ENCODE measurements around the gene RPS10. TPM values are rescaled to one million over a fixed set of nuclear protein-coding genes. Genes with fewer than 3 reads are reported as not detected.

RPS10 gene
- total and polyA plus RNA-seq, 2 donors (not counting 3 experiments of a cell fraction or from before 2014, with no cell fraction given): 1,416 to 5,496 TPM

GRCh38 chr6:34370361-34370760 lies 55.5 kb downstream of the RPS10 start:
- ChIA-PET POLR2A (no interaction called here), CTCF (interaction anchor here (1.0 to 1.7 kb wide), 4 partner anchors 10 to 120 kb away, joined by 3 to 5 read pairs (median 4); no protein-coding TSS in a partner anchor)
- TF ChIP-seq JUN (IDR thresholded peaks at IDR 0.05; ENCODE audit: borderline replicate concordance, insufficient read depth, insufficient read length, low read depth) (peak; percentile 44), POLR2A (IDR thresholded peaks at IDR 0.05; ENCODE audit: low read depth, low read length) (no peak), MAX (IDR thresholded peaks at IDR 0.05; ENCODE audit: insufficient read depth, insufficient read length) (no peak), EZH2 (IDR thresholded peaks at IDR 0.05; ENCODE audit: borderline replicate concordance, low read depth, low read length, severe bottlenecking) (no peak), MYC (IDR thresholded peaks at IDR 0.05; ENCODE audit: low read depth, low read length) (no peak), GATA2 (IDR thresholded peaks at IDR 0.05; ENCODE audit: insufficient read depth, insufficient read length, low read depth, low read length) (no peak), CTCF (IDR thresholded peaks at IDR 0.05; ENCODE audit: extremely low read depth in 1 of 2, insufficient read depth in 1 of 2, low read depth in 1 of 2, low read length in 2 of 2) (no peak), FOS (IDR thresholded peaks at IDR 0.05; ENCODE audit: borderline replicate concordance, insufficient read depth, low read length) (peak; percentile 28), POLR2AphosphoS5 (IDR thresholded peaks at IDR 0.05; ENCODE audit: insufficient read depth, low read depth, low read length) (peak; percentile 81)
- intact Hi-C loops (cut with micrococcal nuclease) (loop anchor here (1.0 kb wide), 2 partner anchors 21 to 29 kb away; no protein-coding TSS in a partner anchor), dilution Hi-C loops (cut with MboI; ENCODE audit: extremely low pct_ligation_motif_present, low sequenced_read_pairs) (no loop called here)
- Histone ChIP-seq H3K4me1 (ENCODE audit: control insufficient read depth, extremely low read depth, insufficient read depth, low read length) (peaks cover 23% of the 10 kb centered on the region), H2AFZ (ENCODE audit: low read depth, low read length) (no peak overlapping the region), H3K9me3 (replicated peaks; ENCODE audit: control insufficient read depth, insufficient read depth, low read length) (no peaks in the 10 kb centered on the region), H3K4me2 (ENCODE audit: insufficient read depth, low read length) (peak overlapping the region; percentile 47), H3K9me1 (replicated peaks; ENCODE audit: control insufficient read depth, extremely low read depth, insufficient read depth, low read length) (no peaks in the 10 kb centered on the region), H3K79me2 (ENCODE audit: control insufficient read depth, insufficient read depth, low read length) (peaks cover 67% of the 10 kb centered on the region), H3K36me3 (ENCODE audit: control insufficient read depth in 2 of 2, extremely low read depth in 1 of 2, insufficient read depth in 2 of 2, low read length in 2 of 2) (no peaks in the 10 kb centered on the region), H3K27me3 (ENCODE audit: control insufficient read depth in 2 of 2, insufficient read depth in 2 of 2, low read length in 2 of 2) (no peaks in the 10 kb centered on the region), H3K27ac (ENCODE audit: insufficient read depth, low read depth, low read length) (peak overlapping the region; percentile 39), H3K9ac (replicated peaks; ENCODE audit: extremely low read depth, insufficient read depth, low read length) (no peak overlapping the region), H4K20me1 (replicated peaks; ENCODE audit: control insufficient read depth, extremely low read depth, insufficient read depth, low read length) (peaks cover 4% of the 10 kb centered on the region), H3K4me3 (replicated peaks in 1 of 3; ENCODE audit: insufficient read depth in 1 of 3, low read depth in 1 of 3, low read length in 3 of 3) (no peak overlapping the region)
- no TSS peak for BruUV-seq (replicated peaks)
- DNase-seq (ENCODE audit: low read depth, low spot score) (peak; percentile 85), FAIRE-seq (peak; percentile 87)

Measured in endothelial cell of umbilical vein (primary cell).